Liver (tissue), 9 donors: ENCODE results near the gene CACNA1C. TPM values are rescaled to one million over a fixed set of nuclear protein-coding genes. Genes with fewer than 3 reads are reported as not detected.

Source experiments
- DNase-seq: peaks from one replicate; pipeline ENCODE4 v3.0.0-alpha.2; 2017; ENCODE audit warnings: low spot score
- H3K27ac ChIP-seq, 2 donors: one replicate each; pipeline ENCODE4 v1.7.0; 2013; ENCODE audit warnings: inconsistent platforms in 2 of 2, low read length in 2 of 2, control low read depth in 1 of 2, low read depth in 1 of 2, mild to moderate bottlenecking in 1 of 2
- H3K27me3 ChIP-seq, 4 donors: one replicate each; pipeline versions ENCODE4 v1.6.1 to v1.7.0; 2013; ENCODE audit warnings: low read length in 3 of 4, inconsistent platforms in 1 of 4, mild to moderate bottlenecking in 1 of 4, moderate library complexity in 1 of 4; ENCODE audit not compliant: control insufficient read depth in 4 of 4, insufficient read depth in 4 of 4
- H3K36me3 ChIP-seq, 4 donors: one replicate each; pipeline versions ENCODE4 v1.6.1 to v1.7.0; 2013; ENCODE audit warnings: low read length in 3 of 4, mild to moderate bottlenecking in 3 of 4, low read depth in 1 of 4, moderate library complexity in 1 of 4; ENCODE audit not compliant: control insufficient read depth in 4 of 4, insufficient read depth in 3 of 4
- H3K4me1 ChIP-seq, 4 donors: one replicate each; pipeline versions ENCODE4 v1.6.1 to v1.7.0; 2013; ENCODE audit warnings: low read length in 3 of 4, mild to moderate bottlenecking in 3 of 4, moderate library complexity in 1 of 4; ENCODE audit not compliant: control insufficient read depth in 4 of 4, insufficient read depth in 4 of 4
- H3K4me3 ChIP-seq, 3 donors: one replicate each; pipeline versions ENCODE4 v1.6.1 to v1.7.0; 2013; ENCODE audit warnings: low read length in 3 of 3, control low read depth in 1 of 3, low read depth in 1 of 3, mild to moderate bottlenecking in 1 of 3
- H3K9ac ChIP-seq, 2 donors: one replicate each; pipeline ENCODE4 v1.7.0; 2013; ENCODE audit warnings: low read length in 2 of 2, mild to moderate bottlenecking in 2 of 2, moderate library complexity in 2 of 2, control low read depth in 1 of 2, low read depth in 1 of 2
- H3K9me3 ChIP-seq, 4 donors: one replicate each; pipeline versions ENCODE4 v1.6.1 to v1.7.0; 2013; ENCODE audit warnings: low read length in 3 of 4; ENCODE audit not compliant: control insufficient read depth in 4 of 4
- EGR1 ChIP-seq, 2 donors: IDR thresholded peaks; 2 replicates each; pipeline ENCODE4 v1.6.1; 2016 to 2018; ENCODE audit warnings: antibody characterized with exemption in 2 of 2, low read depth in 2 of 2
- FOXA2 ChIP-seq: IDR thresholded peaks from 2 replicates; pipeline ENCODE4 v1.6.1; 2016; ENCODE audit warnings: antibody characterized with exemption
- GABPA ChIP-seq, 2 donors: IDR thresholded peaks in 1 of 2; conservative IDR thresholded peaks in 1 of 2; 2 replicates each; pipeline ENCODE4 v1.6.1; 2016; ENCODE audit warnings: antibody characterized with exemption in 2 of 2, mild to moderate bottlenecking in 1 of 2, moderate library complexity in 1 of 2
- HNF4G ChIP-seq: IDR thresholded peaks from 2 replicates; pipeline ENCODE4 v1.6.1; 2016; ENCODE audit warnings: antibody characterized with exemption
- JUND ChIP-seq, 2 donors: IDR thresholded peaks; 2 replicates each; pipeline ENCODE4 v1.6.1; 2016; ENCODE audit warnings: antibody characterized with exemption in 2 of 2
- MAX ChIP-seq: IDR thresholded peaks from 2 replicates; pipeline ENCODE4 v1.6.1; 2016; ENCODE audit warnings: antibody characterized with exemption
- NR2F2 ChIP-seq: IDR thresholded peaks from 2 replicates; pipeline ENCODE4 v1.6.1; 2016; ENCODE audit warnings: antibody characterized with exemption
- RAD21 ChIP-seq, 2 donors: IDR thresholded peaks; 2 replicates each; pipeline ENCODE4 v1.6.1; 2016; ENCODE audit warnings: antibody characterized with exemption in 2 of 2, mild to moderate bottlenecking in 2 of 2
- REST ChIP-seq: IDR thresholded peaks from 2 replicates; pipeline ENCODE4 v1.6.1; 2016; ENCODE audit warnings: antibody characterized with exemption, mild to moderate bottlenecking
- RXRA ChIP-seq, 2 donors: IDR thresholded peaks; 2 replicates each; pipeline ENCODE4 v1.6.1; 2017 to 2018; ENCODE audit warnings: antibody characterized with exemption in 2 of 2, mild to moderate bottlenecking in 1 of 2
- SP1 ChIP-seq: IDR thresholded peaks from 2 replicates; pipeline ENCODE4 v1.6.1; 2018; ENCODE audit warnings: antibody characterized with exemption, mild to moderate bottlenecking
- TAF1 ChIP-seq: conservative IDR thresholded peaks from 2 replicates; pipeline ENCODE4 v1.6.1; 2016; ENCODE audit warnings: antibody characterized with exemption, mild to moderate bottlenecking
- YY1 ChIP-seq: IDR thresholded peaks from 2 replicates; pipeline ENCODE4 v1.6.1; 2016; ENCODE audit warnings: antibody characterized with exemption, mild to moderate bottlenecking
- WGBS: extraction: QIAGEN DNeasy Blood & Tissue Kit; methylation state at CpG from one replicate; pipeline ENCODE4 v1.1.7; 2013; 5-methylcytosine and 5-hydroxymethylcytosine counted together
- polyA plus RNA-seq, 2 donors: library from polyadenylated mRNA; stranded (reverse) in 1 of 2; unstranded in 1 of 2; fragments of 200-250 nt in 1 of 2; fragments of >200 nt in 1 of 2; fragmentation: Nextera tagmentation in 1 of 2; extraction: Ambion mirVana in 1 of 2; gene quantifications; one replicate each; pipeline versions ENCODE4 v1.2.1 to v1.2.3, GENCODE V29; 2013 to 2015
- total RNA-seq, 2 donors: library from RNA; depleted of rRNA; stranded (reverse); fragments of >200 nt; gene quantifications; one replicate each; pipeline ENCODE4 v1.2.3, GENCODE V29; 2014
- TF ChIP-seq, protein P1 (sequence below): IDR thresholded peaks from 2 replicates; pipeline ENCODE4 v1.6.1; 2016; ENCODE audit warnings: antibody characterized with exemption
- donor health status: healthy.
- donor health status: healthy.
- donor health status: healthy.
- donor health status: healthy.
- donor health status: healthy.

Gene CACNA1C
- total and polyA plus RNA-seq, 4 donors, result 0.23 to 1.9 (median 0.41) TPM

DNA sequence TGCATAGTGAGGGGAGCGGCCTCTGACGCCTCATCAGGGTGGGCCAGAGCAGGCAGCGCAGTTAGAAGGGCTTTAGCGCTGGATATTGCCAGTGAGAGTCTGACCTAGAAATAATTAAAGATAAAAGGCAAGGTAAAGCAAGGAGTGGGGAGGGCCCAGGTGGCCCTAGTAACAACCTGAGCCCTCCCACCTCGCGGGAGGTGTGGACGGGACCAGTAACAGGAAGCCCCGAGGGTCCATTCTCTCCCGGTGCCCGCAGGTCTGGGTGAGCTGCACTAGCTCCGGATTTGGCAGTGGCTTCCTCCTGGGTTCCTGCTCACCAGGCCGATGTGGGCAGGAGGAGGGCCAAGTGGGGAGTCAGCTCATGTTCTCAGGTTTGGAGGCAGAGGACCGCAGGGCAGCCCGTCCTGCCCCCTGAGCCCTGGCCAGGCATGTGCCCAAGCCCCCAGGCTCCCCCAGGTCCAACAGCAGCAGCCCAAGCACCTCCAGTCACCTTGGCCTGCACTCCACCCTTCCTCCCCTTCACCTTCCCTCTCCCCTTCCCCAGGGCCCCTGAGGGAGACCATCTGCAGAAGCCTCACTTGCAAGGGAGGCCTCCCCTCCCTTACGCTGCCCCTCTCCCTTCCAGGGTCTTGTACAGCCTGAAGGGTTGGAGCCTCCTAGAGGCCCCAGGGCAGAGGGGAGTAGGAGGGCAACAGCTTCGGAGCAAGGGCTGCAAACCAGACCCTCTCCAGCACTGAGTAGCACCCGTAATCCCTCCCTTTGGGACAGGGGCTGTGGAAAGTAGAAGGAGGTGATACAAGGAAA lies 597.7 kb downstream of the CACNA1C start:
- Histone ChIP-seq H3K27ac (no peak overlapping the region), H3K27me3 (no peaks in the 10 kb centered on the region), H3K9ac (no peak overlapping the region), H3K4me3 (no peak overlapping the region), H3K36me3 (no peaks in the 10 kb centered on the region), H3K4me1 (no peaks in the 10 kb centered on the region), H3K9me3 (no peaks in the 10 kb centered on the region)
- no peak for DNase-seq
- 64% methylated on average over 17 of the region's 17 CpGs for WGBS
- TF ChIP-seq EGR1 (IDR thresholded peaks at IDR 0.05; ENCODE audit: low read depth in 2 of 2) (no peak), SP1 (no peak), JUND (IDR thresholded peaks at IDR 0.05) (no peak), HNF4G (no peak), TAF1 (no peak), MAX (no peak), FOXA2 (no peak), RXRA (IDR thresholded peaks at IDR 0.05) (no peak), YY1 (no peak), NR2F2 (no peak), RAD21 (IDR thresholded peaks at IDR 0.05) (no peak), GABPA (IDR thresholded peaks at IDR 0.05 in 1 of 2, conservative IDR thresholded peaks at IDR 0.05 in 1 of 2) (no peak)
- TF ChIP-seq, protein P1, sequence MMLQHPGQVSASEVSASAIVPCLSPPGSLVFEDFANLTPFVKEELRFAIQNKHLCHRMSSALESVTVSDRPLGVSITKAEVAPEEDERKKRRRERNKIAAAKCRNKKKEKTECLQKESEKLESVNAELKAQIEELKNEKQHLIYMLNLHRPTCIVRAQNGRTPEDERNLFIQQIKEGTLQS, result no peak

DNA sequence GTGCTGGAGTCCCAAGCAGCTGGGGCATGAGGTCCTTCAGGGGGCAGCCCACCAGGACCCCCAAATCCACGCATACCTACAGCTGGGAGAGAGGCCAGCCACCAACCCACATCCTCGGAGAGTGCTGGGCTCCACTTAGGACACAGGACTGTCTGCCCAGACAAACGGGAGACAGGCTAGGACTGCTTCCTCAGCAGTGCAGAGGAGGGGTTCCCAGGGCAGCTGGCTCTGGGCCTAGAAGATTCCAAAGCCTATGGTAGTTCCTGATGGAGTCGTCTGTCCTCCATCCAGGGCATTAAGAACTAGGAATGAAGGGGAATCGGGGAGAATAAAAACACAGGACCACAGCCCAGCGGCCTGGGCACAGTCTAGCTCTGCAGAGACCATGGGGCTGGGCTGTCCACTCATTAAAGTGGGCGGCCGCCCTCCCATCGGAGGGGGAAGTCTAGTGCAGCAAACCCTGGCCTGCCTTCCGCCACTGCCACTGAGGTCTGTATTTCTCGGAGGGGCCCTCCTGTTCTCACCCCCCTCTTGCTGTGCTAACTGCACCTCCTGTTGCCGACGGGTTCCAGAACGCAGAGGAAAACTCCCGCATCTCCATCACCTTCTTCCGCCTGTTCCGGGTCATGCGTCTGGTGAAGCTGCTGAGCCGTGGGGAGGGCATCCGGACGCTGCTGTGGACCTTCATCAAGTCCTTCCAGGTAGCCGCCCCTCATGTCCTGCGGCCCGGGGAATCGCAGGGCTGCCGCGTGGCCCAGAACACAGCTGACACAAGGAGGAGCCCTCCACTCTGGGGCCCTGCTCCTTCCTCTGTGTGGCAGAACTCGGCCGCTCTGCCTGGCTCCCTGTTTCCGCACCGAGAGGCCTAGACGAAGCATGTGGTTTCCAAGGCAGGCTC lies 598.5 kb downstream of the CACNA1C start:
- no peaks in the 10 kb centered on the region for H3K27me3 ChIP-seq
- DNase-seq, result no peak
- no peaks in the 10 kb centered on the region for H3K9me3 ChIP-seq
- no peak overlapping the region for H3K4me3 ChIP-seq
- H3K4me1 ChIP-seq, result no peaks in the 10 kb centered on the region
- no peaks in the 10 kb centered on the region for H3K36me3 ChIP-seq
- 83% methylated on average over 32 of the region's 32 CpGs for WGBS
- H3K9ac ChIP-seq, result no peak overlapping the region
- H3K27ac ChIP-seq, result no peak overlapping the region
- TF ChIP-seq REST, result no peak
- no peak for TF ChIP-seq EGR1 (IDR thresholded peaks at IDR 0.05; ENCODE audit: low read depth in 2 of 2)
